Measurements from ENCODE around the gene IGF2BP2. TPM values are rescaled to one million over a fixed set of nuclear protein-coding genes. Genes with fewer than 3 reads are reported as not detected.

Gene IGF2BP2
- total RNA-seq, 4 donors from 2014 or later = 12.4 to 45.7 (median 15.9) TPM

- Histone ChIP-seq H3K27ac (no peak overlapping the region), H3K4me3 (replicated peaks in 1 of 3) (no peak overlapping the region), H3K4me1 (peaks cover 0 to 4% of the 10 kb centered on the region in 2 donors), H3K9me3 (no peaks in the 10 kb centered on the region), H3K27me3 (no peaks in the 10 kb centered on the region), H3K36me3 (peaks cover 0 to 2% of the 10 kb centered on the region in 2 donors)
- TF ChIP-seq, protein P1, sequence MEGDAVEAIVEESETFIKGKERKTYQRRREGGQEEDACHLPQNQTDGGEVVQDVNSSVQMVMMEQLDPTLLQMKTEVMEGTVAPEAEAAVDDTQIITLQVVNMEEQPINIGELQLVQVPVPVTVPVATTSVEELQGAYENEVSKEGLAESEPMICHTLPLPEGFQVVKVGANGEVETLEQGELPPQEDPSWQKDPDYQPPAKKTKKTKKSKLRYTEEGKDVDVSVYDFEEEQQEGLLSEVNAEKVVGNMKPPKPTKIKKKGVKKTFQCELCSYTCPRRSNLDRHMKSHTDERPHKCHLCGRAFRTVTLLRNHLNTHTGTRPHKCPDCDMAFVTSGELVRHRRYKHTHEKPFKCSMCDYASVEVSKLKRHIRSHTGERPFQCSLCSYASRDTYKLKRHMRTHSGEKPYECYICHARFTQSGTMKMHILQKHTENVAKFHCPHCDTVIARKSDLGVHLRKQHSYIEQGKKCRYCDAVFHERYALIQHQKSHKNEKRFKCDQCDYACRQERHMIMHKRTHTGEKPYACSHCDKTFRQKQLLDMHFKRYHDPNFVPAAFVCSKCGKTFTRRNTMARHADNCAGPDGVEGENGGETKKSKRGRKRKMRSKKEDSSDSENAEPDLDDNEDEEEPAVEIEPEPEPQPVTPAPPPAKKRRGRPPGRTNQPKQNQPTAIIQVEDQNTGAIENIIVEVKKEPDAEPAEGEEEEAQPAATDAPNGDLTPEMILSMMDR (IDR thresholded peaks at IDR 0.05) = no peak
- TF ChIP-seq POLR2A (IDR thresholded peaks at IDR 0.05) = no peak
- 92 to 96% methylated on average over 9 of the region's 9 CpGs for WGBS, 2 donors
- intact Hi-C loops (cut with DNase I) = no loop called here
- DNase-seq = no peak
Measured at GRCh38 chr3:185651971-185652370, 172.9 kb downstream of the IGF2BP2 start.

DNA sequence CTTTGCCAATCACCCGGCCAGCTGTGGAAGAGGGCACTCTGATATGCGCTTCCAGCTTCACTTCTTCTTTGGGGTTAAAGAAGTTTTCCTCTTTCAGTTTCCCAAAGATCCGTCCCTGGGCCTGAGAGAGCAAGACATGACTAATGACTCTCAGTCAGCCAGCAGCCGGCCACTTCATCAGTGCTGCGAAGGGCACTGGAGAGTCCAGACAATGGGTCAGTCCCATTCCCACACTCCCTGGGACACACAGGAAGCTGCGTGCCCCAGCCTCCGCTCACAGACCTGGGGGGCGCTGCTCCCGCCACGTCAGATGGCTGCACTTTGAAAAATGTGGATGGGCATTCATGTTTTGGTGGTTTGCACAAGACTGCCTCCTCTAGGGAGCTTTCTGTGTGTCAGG lies 175.4 kb downstream of the IGF2BP2 start:
- intact Hi-C loops (cut with DNase I) = no loop called here
- DNase-seq = no peak
- TF ChIP-seq, protein P1 (IDR thresholded peaks at IDR 0.05) = no peak
- no peak for TF ChIP-seq POLR2A (IDR thresholded peaks at IDR 0.05)
- H3K4me3 ChIP-seq (replicated peaks in 1 of 3) = no peak overlapping the region
- H3K27me3 ChIP-seq = no peaks in the 10 kb centered on the region
- WGBS, 2 donors = 85 to 92% methylated on average over 5 to 10 of the region's 10 CpGs
- no peak overlapping the region for H3K27ac ChIP-seq
- H3K9me3 ChIP-seq = no peaks in the 10 kb centered on the region
- H3K36me3 ChIP-seq = peaks cover 0 to 5% of the 10 kb centered on the region in 2 donors
- H3K4me1 ChIP-seq = no peaks in the 10 kb centered on the region

DNA sequence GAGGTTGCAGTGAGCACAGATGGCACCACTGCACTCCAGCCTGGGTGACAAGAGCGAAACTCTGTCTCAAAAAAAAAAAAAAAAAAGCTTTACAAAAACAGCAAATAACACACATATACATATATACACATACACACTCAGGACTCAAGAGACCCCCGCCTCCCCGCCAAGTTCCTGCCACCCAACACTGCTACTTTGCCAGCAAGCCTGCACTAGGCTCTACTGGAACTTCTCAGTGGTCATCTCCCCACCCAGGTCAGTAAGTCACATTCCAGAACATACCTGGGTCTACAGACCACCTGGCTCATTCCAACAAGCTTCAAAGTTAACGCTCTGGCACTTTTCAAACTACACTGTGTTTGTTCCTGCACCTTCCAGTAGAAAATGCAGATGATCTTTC lies 176.4 kb downstream of the IGF2BP2 start:
- H3K4me1 ChIP-seq = no peaks in the 10 kb centered on the region
- intact Hi-C loops (cut with DNase I) = no loop called here
- TF ChIP-seq POLR2A (IDR thresholded peaks at IDR 0.05) = no peak
- TF ChIP-seq, protein P1 (IDR thresholded peaks at IDR 0.05) = no peak
- WGBS, 2 donors = 97 to 100% methylated on average over 4 of the region's 4 CpGs
- H3K4me3 ChIP-seq (replicated peaks in 1 of 3) = no peak overlapping the region
- DNase-seq = no peak
- no peaks in the 10 kb centered on the region for H3K27me3 ChIP-seq
- H3K9me3 ChIP-seq = no peaks in the 10 kb centered on the region
- peaks cover 0 to 5% of the 10 kb centered on the region in 2 donors for H3K36me3 ChIP-seq
- no peak overlapping the region for H3K27ac ChIP-seq

DNA sequence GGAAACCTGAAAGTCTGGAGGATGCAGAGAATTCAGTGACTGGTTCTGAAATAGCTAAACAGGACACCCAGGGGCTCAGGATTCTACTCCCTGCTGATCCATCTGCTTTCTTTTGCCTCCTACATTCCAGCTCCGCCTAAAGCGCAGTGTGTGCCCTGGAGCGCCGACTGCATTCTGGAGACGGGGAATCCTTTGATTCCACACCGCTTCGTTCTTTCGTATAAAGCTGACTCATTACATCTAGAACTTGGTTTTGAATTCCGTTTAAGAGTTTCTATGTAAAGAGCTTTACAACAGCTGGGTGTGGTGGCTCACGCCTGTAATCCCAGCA lies 177.0 kb downstream of the IGF2BP2 start:
- 96 to 98% methylated on average over 10 of the region's 10 CpGs for WGBS, 2 donors
- Histone ChIP-seq H3K9me3 (no peaks in the 10 kb centered on the region), H3K36me3 (peaks cover 0 to 5% of the 10 kb centered on the region in 2 donors), H3K27me3 (no peaks in the 10 kb centered on the region), H3K4me1 (no peaks in the 10 kb centered on the region), H3K4me3 (replicated peaks in 1 of 3) (no peak overlapping the region), H3K27ac (no peak overlapping the region)
- DNase-seq = no peak
- intact Hi-C loops (cut with DNase I) = no loop called here
- TF ChIP-seq POLR2A (IDR thresholded peaks at IDR 0.05) = no peak
- TF ChIP-seq, protein P1 (IDR thresholded peaks at IDR 0.05) = no peak

DNA sequence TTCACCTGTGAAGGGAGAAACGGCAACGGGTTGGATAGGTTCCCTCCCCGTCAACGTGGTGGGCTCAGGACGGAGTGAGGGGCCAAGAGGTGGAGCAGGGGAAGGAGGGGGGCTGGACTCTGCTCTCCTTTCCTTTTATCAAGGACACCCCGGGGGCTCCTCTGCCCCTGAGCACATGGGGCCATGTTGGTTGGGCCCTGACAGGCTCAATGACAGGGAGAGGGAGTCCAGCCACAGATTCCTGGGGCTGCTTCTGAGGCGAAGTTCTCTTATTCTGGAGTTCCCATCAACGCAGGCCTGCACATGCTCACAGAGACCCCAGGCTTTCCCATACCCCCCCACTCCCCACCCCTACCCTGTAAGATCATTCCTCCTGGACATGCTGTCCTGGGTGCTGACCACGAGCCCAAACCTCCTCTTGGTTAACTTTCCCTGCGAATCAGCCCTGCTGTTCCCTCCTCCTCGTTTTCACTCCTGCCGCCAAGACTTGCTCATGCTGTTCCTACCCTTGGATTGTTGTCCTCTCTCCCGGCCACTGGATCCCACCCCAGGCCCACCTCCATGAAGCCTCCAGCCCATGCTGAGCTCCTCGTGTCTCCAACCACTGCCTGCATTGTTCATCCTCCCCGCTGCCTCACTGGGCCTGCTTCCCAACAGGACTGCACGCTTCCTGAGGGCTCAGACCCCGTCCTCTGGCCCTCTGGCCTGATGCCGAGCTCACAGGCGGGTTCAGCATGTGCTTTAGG lies 177.5 kb downstream of the IGF2BP2 start:
- Histone ChIP-seq H3K27me3 (no peaks in the 10 kb centered on the region), H3K4me3 (replicated peaks in 1 of 3) (no peak overlapping the region), H3K4me1 (no peaks in the 10 kb centered on the region), H3K36me3 (peaks cover 0 to 5% of the 10 kb centered on the region in 2 donors), H3K9me3 (no peaks in the 10 kb centered on the region), H3K27ac (no peak overlapping the region)
- no peak for DNase-seq
- no peak for TF ChIP-seq POLR2A (IDR thresholded peaks at IDR 0.05)
- TF ChIP-seq, protein P1 (IDR thresholded peaks at IDR 0.05) = no peak
- intact Hi-C loops (cut with DNase I) = no loop called here
- 91% methylated on average over 19 of the region's 19 CpGs for WGBS, 2 donors
